H4 (cell line): ENCODE measurements around the gene AHRR. TPM values are rescaled to one million over a fixed set of nuclear protein-coding genes. Genes with fewer than 3 reads are reported as not detected.
"Not testable (repeated sequence)": the region's sequence is repeated elsewhere in the genome, so short reads cannot be mapped to it uniquely, and the experiment has no call there.

ENCODE experiments used
- DNase-seq: peaks from one replicate; pipeline ENCODE4 v3.0.0-alpha.2; 2015; ENCODE audit warnings: low spot score
- total RNA-seq: library from RNA; depleted of rRNA; stranded (reverse); fragments of >200 nt; shearing (Covaris generic); gene quantifications from 2 replicates; pipeline ENCODE4 v1.2.3, GENCODE V29; 2014

Gene AHRR
- total RNA-seq, 1 experiment from 2014 or later = 10.8 TPM

- not testable (repeated sequence) for DNase-seq
Observed at GRCh38 chr5:414991-415927, 93.7 kb downstream of the AHRR start.

GRCh38 chr5:415928-416635 is 94.6 kb downstream of the AHRR start:
- DNase-seq = no peak

- no peak for DNase-seq
Observed at GRCh38 chr5:416636-416960, 95.1 kb downstream of the AHRR start.

GRCh38 chr5:417301-418161 is 96.0 kb downstream of the AHRR start:
- no peak for DNase-seq

- no peak for DNase-seq
Observed at GRCh38 chr5:418162-419121, 96.9 kb downstream of the AHRR start.

- DNase-seq = no peak
Observed at GRCh38 chr5:419970-420369, 98.5 kb downstream of the AHRR start.

GRCh38 chr5:420632-421286 is 99.2 kb downstream of the AHRR start:
- no peak for DNase-seq

GRCh38 chr5:421287-421880 is 99.9 kb downstream of the AHRR start:
- DNase-seq = no peak

- DNase-seq = no peak
Observed at GRCh38 chr5:421901-422300, 100.4 kb downstream of the AHRR start.

- no peak for DNase-seq
Observed at GRCh38 chr5:422323-423232, 101.1 kb downstream of the AHRR start.

GRCh38 chr5:423233-423565 is 101.7 kb downstream of the AHRR start:
- no peak for DNase-seq

- DNase-seq = no peak
Observed at GRCh38 chr5:423626-424261, 102.2 kb downstream of the AHRR start.

GRCh38 chr5:424301-425110 is 103.0 kb downstream of the AHRR start:
- DNase-seq = no peak

GRCh38 chr5:425714-426113 is 104.2 kb downstream of the AHRR start:
- DNase-seq = no peak

GRCh38 chr5:426392-426976 is 105.0 kb downstream of the AHRR start:
- DNase-seq = no peak

- no peak for DNase-seq
Observed at GRCh38 chr5:427415-428087, 106.0 kb downstream of the AHRR start.

- DNase-seq = no peak
Observed at GRCh38 chr5:428219-428618, 106.7 kb downstream of the AHRR start.
